Measurements from ENCODE around the gene DNAJC4. TPM values are rescaled to one million over a fixed set of nuclear protein-coding genes. Genes with fewer than 3 reads are reported as not detected.

DNAJC4 gene
- total and polyA plus RNA-seq, 9 of the 15 experiments (the other 6 are each of a cell fraction or from before 2014, with no cell fraction given): 4.0 to 32.6 (median 19.9) TPM

DNA sequence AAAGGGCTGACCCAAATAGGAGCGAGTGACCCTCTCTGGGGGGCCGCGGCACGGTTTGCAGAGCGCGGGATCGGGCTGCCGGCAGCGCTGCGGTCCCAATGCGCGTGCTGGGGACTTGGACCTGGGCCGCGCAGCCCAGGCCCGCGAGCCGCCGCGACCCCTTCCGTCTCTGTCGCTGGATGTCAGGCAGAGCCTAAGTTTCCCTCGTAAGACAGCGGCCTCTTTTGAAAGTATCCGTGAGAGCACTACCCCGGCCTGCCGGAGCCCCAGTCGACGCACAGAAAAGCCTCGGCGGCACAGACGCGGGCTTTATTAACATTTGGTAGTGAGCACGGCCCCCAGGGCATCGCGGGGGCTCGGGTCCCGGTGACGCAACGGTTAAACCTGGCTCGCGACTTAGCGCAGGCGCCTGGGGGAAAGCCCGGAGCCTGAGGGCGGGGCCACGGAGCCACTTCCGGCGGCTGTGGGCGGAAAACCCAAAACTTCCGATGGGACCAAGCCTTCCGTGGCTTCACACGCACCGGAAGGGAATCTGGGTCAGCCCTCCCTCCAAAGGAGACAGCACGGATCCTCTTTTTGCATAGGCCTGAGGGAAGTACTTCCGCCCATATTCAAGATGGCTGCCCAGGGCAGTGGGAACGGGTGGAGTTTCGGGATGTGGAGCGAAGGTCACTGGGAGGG, 39.3 kb downstream of the DNAJC4 start (continued):
- no peak for TF ChIP-seq BHLHE40 (IDR thresholded peaks at IDR 0.05; ENCODE audit: low read length)
- TF ChIP-seq, protein P1, sequence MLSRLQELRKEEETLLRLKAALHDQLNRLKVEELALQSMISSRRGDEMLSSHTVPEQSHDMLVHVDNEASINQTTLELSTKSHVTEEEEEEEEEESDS (CRISPR knock-in tag; IDR thresholded peaks at IDR 0.05): no peak
- TF ChIP-seq RNF219 (CRISPR knock-in tag; IDR thresholded peaks at IDR 0.05): no peak
- no peak; the same call in 1 of the 2 replicates for TF ChIP-seq SIN3B (IDR thresholded peaks at IDR 0.05; ENCODE audit: low read depth)
- no peak for TF ChIP-seq EHMT2 (IDR thresholded peaks at IDR 0.05)
- TF ChIP-seq ZNF316 (IDR thresholded peaks at IDR 0.05): no peak
- TF ChIP-seq KDM1A (IDR thresholded peaks at IDR 0.05): no peak
- TF ChIP-seq TEAD1 (CRISPR knock-in tag; IDR thresholded peaks at IDR 0.05): 0 out of 4 replicates have a peak, but pooled peaks of 1 of the 2 experiments have one; percentile 10
- TF ChIP-seq NFRKB (IDR thresholded peaks at IDR 0.05; ENCODE audit: low read depth): no peak; the same call in 1 of the 2 replicates
- TF ChIP-seq, protein P2, sequence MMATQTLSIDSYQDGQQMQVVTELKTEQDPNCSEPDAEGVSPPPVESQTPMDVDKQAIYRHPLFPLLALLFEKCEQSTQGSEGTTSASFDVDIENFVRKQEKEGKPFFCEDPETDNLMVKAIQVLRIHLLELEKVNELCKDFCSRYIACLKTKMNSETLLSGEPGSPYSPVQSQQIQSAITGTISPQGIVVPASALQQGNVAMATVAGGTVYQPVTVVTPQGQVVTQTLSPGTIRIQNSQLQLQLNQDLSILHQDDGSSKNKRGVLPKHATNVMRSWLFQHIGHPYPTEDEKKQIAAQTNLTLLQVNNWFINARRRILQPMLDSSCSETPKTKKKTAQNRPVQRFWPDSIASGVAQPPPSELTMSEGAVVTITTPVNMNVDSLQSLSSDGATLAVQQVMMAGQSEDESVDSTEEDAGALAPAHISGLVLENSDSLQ (IDR thresholded peaks at IDR 0.05): peak; percentile 74
- no peak for TF ChIP-seq RBM25 (IDR thresholded peaks at IDR 0.05; ENCODE audit: low read depth, low read length, severe bottlenecking)
- TF ChIP-seq THRAP3 (IDR thresholded peaks at IDR 0.05; ENCODE audit: borderline replicate concordance): no peak
- TF ChIP-seq, protein P3, sequence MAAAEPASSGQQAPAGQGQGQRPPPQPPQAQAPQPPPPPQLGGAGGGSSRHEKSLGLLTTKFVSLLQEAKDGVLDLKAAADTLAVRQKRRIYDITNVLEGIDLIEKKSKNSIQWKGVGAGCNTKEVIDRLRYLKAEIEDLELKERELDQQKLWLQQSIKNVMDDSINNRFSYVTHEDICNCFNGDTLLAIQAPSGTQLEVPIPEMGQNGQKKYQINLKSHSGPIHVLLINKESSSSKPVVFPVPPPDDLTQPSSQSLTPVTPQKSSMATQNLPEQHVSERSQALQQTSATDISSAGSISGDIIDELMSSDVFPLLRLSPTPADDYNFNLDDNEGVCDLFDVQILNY (CRISPR knock-in tag; IDR thresholded peaks at IDR 0.05): no peak; the same call in 1 of the 2 replicates
- no peak for TF ChIP-seq NFE2L1 (tag; IDR thresholded peaks at IDR 0.05; ENCODE audit: borderline replicate concordance, low read depth)
- no peak for TF ChIP-seq HNRNPH1 (optimal IDR thresholded peaks at IDR 0.05; ENCODE audit: low read depth, low read length)
- no peak for TF ChIP-seq CBX3 (IDR thresholded peaks at IDR 0.05; ENCODE audit: borderline replicate concordance in 1 of 2, low read length in 2 of 2)
- no peak for TF ChIP-seq RNF2 (IDR thresholded peaks at IDR 0.05)
- TF ChIP-seq ZNF232 (CRISPR knock-in tag; IDR thresholded peaks at IDR 0.05): 0 out of 2 replicates have a peak, but pooled peaks have one; percentile 37
- TF ChIP-seq HDAC2 (IDR thresholded peaks at IDR 0.05): no peak
- no peak for TF ChIP-seq HOXB6 (CRISPR knock-in tag; IDR thresholded peaks at IDR 0.05; ENCODE audit: borderline replicate concordance)
- peak; percentile 99 for TF ChIP-seq GABPA (tag; conservative IDR thresholded peaks at IDR 0.05; ENCODE audit: low read depth)
- TF ChIP-seq SMC3 (conservative IDR thresholded peaks at IDR 0.05; ENCODE audit: insufficient read depth, low read depth, low read length): no peak
- TF ChIP-seq CREB5 (CRISPR knock-in tag; IDR thresholded peaks at IDR 0.05): 0 out of 2 replicates have a peak, but pooled peaks have one; percentile 55
